Lower leg skin (tissue), 3 donors: ENCODE data around the gene OR10AD1.

Source experiments
- CTCF ChIP-seq, 3 donors: fragments of 450-650 bp; IDR thresholded peaks; one replicate each; pipeline ENCODE4 v1.5.1; 2016; ENCODE audit warnings: antibody characterized with exemption in 3 of 3, mild to moderate bottlenecking in 3 of 3, moderate library complexity in 2 of 3
- POLR2A ChIP-seq, 2 donors: fragments of 450-650 bp; IDR thresholded peaks; one replicate each; pipeline ENCODE4 v1.6.1; 2016 to 2017; ENCODE audit warnings: antibody characterized with exemption in 2 of 2, mild to moderate bottlenecking in 1 of 2, moderate library complexity in 1 of 2

- no peak for TF ChIP-seq CTCF (IDR thresholded peaks at IDR 0.05)
- no peak for TF ChIP-seq POLR2A (IDR thresholded peaks at IDR 0.05)
Measured at GRCh38 chr12:48247181-48247966, 44.3 kb upstream of the OR10AD1 start.
